Measurements from ENCODE around the gene CAMSAP2. TPM values are rescaled to one million over a fixed set of nuclear protein-coding genes. Genes with fewer than 3 reads are reported as not detected.

Gene CAMSAP2
- total and polyA plus RNA-seq, 10 of the 15 experiments (the other 5 are each of a cell fraction or from before 2014, with no cell fraction given) = 3.9 to 19.8 (median 8.0) TPM

- intact Hi-C loops (cut with micrococcal nuclease; ENCODE audit: unreplicated experiment) = no loop called here
- no peaks in the 10 kb centered on the region for H4K20me1 ChIP-seq (ENCODE audit: control insufficient read depth, insufficient read depth)
- no peak for TF ChIP-seq SMAD5 (IDR thresholded peaks at IDR 0.05; ENCODE audit: low read depth)
- no peak for TF ChIP-seq ATF2 (IDR thresholded peaks at IDR 0.05; ENCODE audit: low read length)
- TF ChIP-seq RB1 (IDR thresholded peaks at IDR 0.05; ENCODE audit: borderline replicate concordance) = no peak
- TF ChIP-seq SREBF2 (IDR thresholded peaks at IDR 0.05; ENCODE audit: low read length) = no peak
- TF ChIP-seq DPF2 (IDR thresholded peaks at IDR 0.05) = no peak
- no peak for TF ChIP-seq FOS (IDR thresholded peaks at IDR 0.05; ENCODE audit: borderline replicate concordance, extremely low read depth, insufficient read length)
- TF ChIP-seq TARDBP (IDR thresholded peaks at IDR 0.05; ENCODE audit: borderline replicate concordance) = no peak
- ChIA-PET CTCF (interaction anchor here (0.7 to 2.1 kb wide), 4 partner anchors 30 to 274 kb away, joined by 3 to 9 read pairs (median 4); no protein-coding TSS in a partner anchor), RAD21 (ENCODE audit: unreplicated experiment) (interaction anchor here (0.7 to 1.4 kb wide), 3 partner anchors 21 to 282 kb away, joined by 3 to 4 read pairs (median 3); no protein-coding TSS in a partner anchor), POLR2A (no interaction called here), SMC1A (ENCODE audit: uncharacterized antibody, unreplicated experiment) (interaction anchor here (0.6 to 1.4 kb wide), 11 partner anchors 9 to 320 kb away, joined by 3 to 5 read pairs (median 4); no protein-coding TSS in a partner anchor)
- no peak overlapping the region for H3K4me3 ChIP-seq
- no peak for FAIRE-seq
- in situ Hi-C loops (cut with MboI) = no loop called here
- no peaks in the 10 kb centered on the region for H3K4me1 ChIP-seq (ENCODE audit: control insufficient read depth, insufficient read depth, low read length)
- H3K4me2 ChIP-seq (ENCODE audit: control insufficient read depth, insufficient read depth) = no peak overlapping the region
- H3K36me3 ChIP-seq (ENCODE audit: control insufficient read depth in 2 of 2, insufficient read depth in 2 of 2, low read length in 1 of 2) = peaks cover 0 to 19% of the 10 kb centered on the region in 2 experiments; a peak in 3 of 4 replicates
- BruUV-seq (replicated peaks) = no TSS peak
- H3K9ac ChIP-seq (ENCODE audit: control insufficient read depth, insufficient read depth, low read length) = no peak overlapping the region
- H3K27ac ChIP-seq (ENCODE audit: control insufficient read depth, insufficient read depth) = no peak overlapping the region
- no peak for ATAC-seq
- DNase-seq (ENCODE audit: low read depth, low spot score) = no peak
- H2AFZ ChIP-seq (ENCODE audit: control insufficient read depth, low read depth, low read length) = no peak overlapping the region
- no peaks in the 10 kb centered on the region for H3K79me2 ChIP-seq (ENCODE audit: control insufficient read depth, insufficient read depth, low read length)
- no peaks in the 10 kb centered on the region for H3K9me3 ChIP-seq (replicated peaks; ENCODE audit: control insufficient read depth, insufficient read depth, low read length)
- no peaks in the 10 kb centered on the region for H3K27me3 ChIP-seq (replicated peaks in 1 of 2; ENCODE audit: control insufficient read depth in 2 of 2, insufficient read depth in 2 of 2, low read length in 1 of 2)
- 99% methylated on average over 4 of the region's 4 CpGs for WGBS (ENCODE audit: insufficient coverage, insufficient replicate concordance, low lambda C conversion rate, missing lambda C conversion rate)
These were observed 106.7 kb downstream of the CAMSAP2 start for GRCh38 chr1:200845360-200845759.

Measured in GM12878 (cell line).